SH-SY5Y (cell line): ENCODE results near the gene B3GALT5.

Source experiments
- GATA2 ChIP-seq: IDR thresholded peaks from 2 replicates; pipeline ENCODE4 v1.6.1; 2011; ENCODE audit warnings: mild to moderate bottlenecking, low read depth, low read length
- GATA3 ChIP-seq: IDR thresholded peaks from 2 replicates; pipeline ENCODE4 v1.6.1; 2011; ENCODE audit warnings: low read depth, mild to moderate bottlenecking, low read length, moderate library complexity

DNA sequence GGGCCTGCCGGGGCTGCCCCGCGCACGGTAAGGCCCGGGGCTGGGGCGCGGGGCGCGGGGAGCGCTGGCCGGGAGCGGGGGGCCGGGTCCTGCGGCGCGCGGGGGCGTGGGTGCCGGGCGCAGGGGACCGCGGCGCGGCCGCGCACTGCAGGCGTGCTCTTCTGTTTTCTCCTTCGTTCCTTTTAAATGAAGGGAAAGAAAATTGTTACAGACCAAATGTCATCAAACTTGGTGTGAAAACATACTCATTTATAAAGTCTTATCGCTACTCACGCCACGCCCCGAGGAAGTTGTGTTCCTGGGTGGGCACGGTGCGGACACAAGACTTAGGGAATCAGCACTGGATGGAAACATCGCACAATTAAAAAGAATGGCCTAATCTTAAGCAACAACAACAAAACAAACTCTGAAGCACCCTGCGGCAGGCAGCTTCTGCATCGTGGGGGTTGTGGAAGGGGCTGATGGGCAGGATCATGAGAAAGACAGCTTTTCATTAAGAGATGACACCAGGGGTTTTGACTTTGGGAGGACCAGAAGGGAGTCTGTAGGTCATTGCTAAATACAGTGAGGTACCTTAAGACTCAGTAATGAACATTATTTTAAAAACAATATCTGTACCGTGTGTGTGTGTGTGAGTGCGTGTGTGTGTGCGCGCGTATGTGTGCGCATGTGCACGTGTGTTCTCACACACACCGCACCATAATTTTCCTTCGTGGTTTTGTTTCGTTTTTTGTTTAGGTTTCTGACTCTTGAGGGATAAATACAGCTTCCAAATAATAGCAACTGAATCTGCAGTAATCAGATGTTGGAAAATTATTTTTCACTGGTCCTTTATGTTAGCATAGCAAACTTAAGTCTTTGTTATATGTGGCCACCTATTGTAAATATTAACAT is 548 bp downstream of the B3GALT5 start:
- TF ChIP-seq GATA3 (no peak), GATA2 (no peak)
